NCI-H2227 (cell line): ENCODE results near the gene NISCH.

Source experiments
- DNase-seq: peaks from one replicate; lab custom pipeline; 2025; ENCODE audit not compliant: unreplicated experiment; lab: John Stamatoyannopoulos, UW

Gene NISCH

GRCh38 chr3:52537165-52537620 lies 81.8 kb downstream of the NISCH start:
- DNase-seq, result no peak

- DNase-seq, result no peak
These were observed 82.5 kb downstream of the NISCH start for GRCh38 chr3:52537726-52538421.

- DNase-seq, result no peak
These were observed 83.7 kb downstream of the NISCH start for GRCh38 chr3:52539010-52539653.

- DNase-seq, result no peak
These were observed 85.6 kb downstream of the NISCH start for GRCh38 chr3:52541050-52541449.
